Stimulated activated CD8-positive, alpha-beta memory T cell treated with anti-CD3 and anti-CD28 coated beads, Interleukin-12 subunit alpha, Interleukin-12 subunit beta, amount 100 ng/mL, for 4 hours (primary cell): ENCODE results near the gene PTOV1.

Source experiments
- DNase-seq: peaks from one replicate; pipeline ENCODE4 v3.0.0-alpha.2; 2020; ENCODE audit warnings: low read depth

Gene PTOV1

DNA sequence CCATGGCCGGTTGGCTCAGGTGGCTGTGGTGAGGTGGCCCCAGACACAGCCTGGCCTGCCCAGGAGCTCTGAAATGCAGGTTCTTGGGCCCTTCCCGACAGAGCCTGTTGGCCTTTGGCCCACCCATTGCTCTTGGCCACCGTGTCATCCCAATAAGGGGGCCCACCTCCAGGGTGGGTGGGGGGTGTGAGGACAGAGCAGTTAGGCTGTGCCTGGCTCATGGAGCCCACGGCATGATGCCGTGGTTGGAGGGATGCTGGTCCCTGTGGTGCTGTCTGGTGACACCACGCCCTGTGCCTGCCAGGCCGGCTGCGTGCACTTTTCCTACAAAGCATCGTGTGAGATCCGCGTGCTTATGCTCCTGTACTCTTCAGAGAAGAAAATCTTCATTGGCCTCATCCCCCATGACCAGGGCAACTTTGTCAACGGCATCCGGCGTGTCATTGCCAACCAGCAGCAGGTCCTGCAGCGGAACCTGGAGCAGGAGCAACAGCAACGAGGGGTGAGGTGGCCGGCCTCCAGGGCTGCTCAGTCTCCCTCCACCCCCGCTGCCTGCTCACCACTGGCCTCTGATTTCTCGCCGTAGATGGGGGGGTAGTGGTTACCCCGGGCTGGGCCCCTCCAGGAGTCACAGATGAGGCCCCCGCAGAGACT is 8.8 kb downstream of the PTOV1 start:
- no peak for DNase-seq

- no peak for DNase-seq
These were observed 9.6 kb downstream of the PTOV1 start for GRCh38 chr19:49860336-49861102.

DNA sequence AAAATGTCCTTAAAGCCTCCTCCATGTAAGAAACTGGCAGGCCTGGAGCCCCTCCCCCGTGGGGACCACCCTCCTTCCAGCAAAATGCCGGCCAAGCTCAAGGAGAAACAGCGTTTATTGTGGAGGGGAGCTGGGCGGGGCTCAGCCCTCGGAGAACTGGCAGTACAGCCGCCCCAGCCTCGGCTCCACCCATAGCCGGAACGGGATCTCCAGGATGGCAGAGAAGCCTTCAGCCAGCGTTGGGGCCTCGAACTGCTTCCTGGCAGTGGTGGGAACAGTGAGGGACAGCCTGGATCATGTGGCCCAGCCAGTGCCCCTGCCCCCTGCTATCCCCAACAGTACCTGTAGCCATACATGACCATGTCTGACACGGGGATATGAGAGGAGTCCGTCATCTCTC is 10.1 kb downstream of the PTOV1 start:
- DNase-seq = no peak

DNA sequence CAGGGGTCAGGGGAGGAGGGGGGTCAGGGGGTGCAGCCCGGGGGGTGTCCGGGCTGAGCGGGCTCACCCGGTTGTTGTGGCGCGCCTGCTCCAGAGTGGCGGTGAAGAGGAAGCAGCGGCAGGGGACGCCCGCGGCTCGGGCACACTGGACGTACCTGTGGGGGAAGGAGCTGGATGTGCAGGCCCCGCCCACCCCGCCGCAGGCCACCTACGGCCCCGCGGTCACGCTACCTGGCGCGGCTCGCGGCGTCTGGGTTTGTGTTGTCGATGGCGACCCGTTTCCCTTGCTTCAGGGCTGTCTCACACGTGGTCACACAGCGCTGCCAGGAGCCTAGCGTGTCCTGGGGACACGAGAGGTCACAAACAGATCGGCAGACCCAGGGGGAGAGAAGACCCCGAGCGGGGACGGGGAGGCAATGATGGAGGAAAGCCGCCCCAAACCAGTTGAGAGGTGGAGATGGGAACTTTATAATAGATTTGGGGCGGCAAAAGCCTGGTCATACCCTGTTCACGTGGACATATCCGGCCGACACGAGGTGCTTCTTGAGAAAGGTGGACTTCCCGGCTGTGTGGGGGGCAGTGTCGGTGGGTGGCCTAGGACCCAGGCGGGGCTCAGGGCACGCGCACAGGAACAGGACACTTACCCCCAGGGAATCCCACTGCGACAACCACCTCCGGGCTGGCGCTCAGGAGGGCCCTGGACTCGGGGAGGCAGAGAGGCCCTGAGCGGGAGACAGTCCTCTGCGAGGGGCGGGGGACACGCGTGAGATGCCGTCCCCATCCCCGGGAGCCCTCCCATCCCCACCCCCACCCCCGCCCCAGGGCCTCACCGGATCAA is 10.8 kb downstream of the PTOV1 start:
- no peak for DNase-seq

DNA sequence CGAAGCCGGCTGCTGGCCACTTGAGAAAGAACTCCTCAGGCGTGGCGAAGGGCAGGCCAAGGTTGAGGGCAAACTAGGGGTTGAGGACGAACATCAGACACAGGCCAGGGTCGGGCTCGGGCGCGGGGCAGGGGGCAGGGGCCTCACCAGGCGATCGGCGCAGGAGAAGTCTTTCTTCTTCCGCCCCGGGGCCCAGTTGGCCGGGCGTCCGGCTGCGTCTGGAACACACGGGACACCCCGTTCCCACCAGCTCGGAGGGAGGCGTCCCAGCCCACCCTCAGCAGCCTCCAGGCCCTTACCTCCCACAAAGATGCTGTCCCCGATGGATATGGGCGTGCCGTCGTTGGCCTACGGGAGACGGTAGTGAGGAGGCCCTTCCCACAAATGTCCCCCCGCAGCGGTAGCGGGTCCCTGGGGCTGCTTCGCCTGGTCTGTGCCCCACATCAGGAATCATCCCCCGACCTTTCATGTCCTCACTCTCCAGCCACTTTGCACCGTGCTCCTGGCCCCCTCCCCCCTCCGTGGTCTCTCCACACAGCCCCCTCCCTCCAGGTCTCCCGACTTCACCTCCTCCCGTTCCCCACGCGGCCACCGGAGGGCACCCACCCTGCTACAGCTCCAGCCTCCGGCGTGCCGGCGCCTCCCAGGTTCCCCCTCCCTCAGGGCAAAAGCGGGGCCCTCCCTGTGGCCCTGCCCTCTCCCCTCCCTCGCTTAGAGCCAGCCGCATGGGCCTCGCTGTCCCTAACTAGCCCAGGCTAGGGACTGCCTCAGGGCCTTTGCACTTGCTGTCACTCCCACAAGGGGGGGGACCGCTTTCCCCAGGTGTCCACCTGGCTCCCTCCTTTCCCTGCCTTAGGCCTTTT is 11.7 kb downstream of the PTOV1 start:
- DNase-seq = no peak

DNA sequence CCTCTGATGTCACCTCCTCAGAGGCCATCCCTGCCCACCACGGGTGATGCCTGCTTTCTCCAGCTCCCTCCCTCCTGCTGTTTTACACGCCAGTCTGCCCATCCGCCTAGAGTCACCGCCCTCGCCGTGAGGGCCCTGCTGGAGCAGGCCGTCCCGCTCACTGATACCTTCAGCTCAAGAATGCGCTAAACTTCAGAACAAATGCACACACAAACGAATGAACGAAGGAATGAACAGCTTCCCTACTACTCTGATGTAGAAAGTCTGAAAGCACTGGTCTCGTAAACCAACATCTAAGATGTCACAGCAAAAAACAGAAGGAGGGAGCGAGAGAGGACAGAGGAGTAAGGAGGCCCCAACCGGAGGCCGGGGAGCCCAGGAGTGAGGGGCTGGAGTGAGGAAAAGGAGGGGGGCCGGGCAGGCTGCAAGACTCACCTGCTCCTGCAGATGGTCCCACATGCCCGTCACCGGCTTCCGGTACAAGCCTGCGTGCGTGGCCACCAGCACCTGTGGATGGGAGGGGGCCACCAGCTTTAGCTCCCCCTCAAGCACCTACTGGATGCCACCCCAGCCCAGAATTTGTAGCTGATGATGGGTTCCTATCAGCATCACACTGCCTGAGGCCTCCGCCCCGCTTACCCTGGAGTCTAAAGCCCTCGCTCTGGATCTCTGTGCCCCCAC is 12.4 kb downstream of the PTOV1 start:
- DNase-seq = no peak

DNA sequence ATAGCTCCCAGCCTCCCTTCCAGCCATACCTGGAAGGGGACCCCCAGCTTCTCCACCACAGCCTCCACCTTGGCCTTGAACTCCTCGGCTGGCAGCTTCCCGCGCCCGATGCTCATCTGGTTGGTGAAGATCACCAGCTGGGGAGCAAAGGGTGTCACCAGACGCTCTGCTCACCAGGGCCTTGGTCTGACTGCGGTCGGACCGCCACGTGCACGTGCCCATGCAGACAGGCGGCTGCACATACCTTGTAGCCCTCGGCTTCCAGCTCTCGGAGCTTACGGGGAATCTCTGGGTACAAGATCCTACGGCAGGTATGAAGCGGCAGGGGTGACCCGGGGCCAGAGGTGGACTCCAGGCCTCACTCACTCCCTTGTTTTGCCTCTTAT is 13.0 kb downstream of the PTOV1 start:
- no peak for DNase-seq

DNA sequence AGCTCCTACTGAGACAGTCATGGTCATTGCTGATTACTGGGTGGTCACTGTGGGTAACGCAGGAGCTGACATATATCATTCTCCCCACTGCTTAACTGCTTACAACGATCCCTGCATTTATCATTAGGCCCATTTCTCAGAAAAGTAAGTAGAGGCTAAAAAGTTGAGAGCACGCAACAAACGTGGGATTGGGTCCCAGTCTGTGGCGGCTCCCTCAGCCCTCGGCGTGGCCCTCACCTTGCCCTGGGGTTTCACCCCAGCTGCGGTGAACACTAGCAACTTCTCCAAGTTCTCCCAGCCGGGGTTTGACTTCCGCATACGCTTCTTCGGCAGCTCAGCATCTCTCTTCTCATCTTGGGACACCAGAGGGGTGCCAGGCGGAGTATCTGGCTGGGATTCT is 13.9 kb downstream of the PTOV1 start:
- no peak for DNase-seq

GRCh38 chr19:49866933-49867782 is 16.2 kb downstream of the PTOV1 start, which contains the start of gene PNKP:
PNKP (minus strand) TSS chr19:49867576; CDS start chr19:49867204, 372 bp downstream.
- DNase-seq = peak; percentile 82

DNA sequence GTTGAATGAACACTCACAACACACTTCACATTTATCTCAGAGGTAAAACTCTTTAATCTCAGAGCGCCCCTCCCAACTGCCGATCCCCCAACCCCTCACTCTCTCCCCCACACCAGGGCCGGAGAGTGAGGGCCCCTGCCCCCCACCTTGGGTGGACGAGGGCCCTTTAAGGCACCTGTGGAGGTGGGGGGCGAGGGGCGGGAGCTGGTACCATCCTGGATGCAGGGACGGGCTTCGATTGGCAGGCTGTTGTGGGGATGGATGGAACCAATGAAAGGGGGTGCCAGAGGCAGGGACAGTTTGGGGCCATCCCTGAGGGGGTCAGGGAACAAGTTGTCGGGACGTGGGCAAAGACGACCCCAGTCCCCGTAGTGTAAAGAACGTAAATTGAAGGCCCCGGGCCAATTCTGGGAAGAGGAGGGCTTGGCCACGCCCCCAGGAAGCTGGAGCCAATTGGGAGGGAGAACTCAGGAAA is 18.1 kb downstream of the PTOV1 start:
- DNase-seq = no peak

DNA sequence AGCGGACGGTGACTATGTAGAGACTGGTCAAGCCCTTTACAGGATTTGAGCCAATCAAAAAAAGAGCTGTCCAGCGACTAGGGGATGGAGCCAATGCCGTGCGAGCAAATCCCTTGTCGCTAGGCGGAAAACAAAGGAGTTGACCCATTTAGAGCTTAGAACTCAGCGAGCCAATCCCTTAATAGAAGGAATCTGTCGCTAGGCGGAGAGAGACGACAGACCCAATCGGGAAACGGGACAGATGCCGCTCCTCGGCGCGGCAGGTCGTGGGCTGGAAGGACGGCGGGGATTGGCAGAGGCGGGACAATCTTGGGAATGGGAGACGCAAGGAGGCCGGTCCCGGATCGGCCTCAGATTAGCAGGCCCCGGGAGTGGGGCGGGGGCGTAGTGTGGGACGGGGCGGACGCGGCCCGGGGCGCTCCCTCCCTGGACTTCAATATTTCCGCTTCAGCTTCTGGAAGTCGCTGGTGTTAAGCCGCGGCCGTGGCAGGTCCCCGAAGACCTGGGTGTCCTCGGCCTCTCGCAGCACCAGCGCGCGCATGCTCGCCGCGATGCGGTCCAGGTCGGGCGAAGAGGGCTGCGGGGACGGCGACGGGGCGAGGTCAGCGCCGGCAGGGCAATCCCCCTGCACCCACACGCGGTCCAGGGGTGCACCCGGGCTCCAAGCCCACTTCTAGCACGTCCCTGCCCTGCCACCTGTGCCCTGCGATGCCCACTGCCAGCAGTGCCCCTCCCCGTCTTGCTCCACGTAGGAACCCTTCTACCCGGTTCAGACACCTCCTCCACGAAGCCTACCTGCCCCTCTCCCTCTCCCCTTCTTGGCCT is 18.7 kb downstream of the PTOV1 start:
- DNase-seq = peak; percentile 76

GRCh38 chr19:49870309-49870901 is 19.4 kb downstream of the PTOV1 start:
- DNase-seq = no peak

DNA sequence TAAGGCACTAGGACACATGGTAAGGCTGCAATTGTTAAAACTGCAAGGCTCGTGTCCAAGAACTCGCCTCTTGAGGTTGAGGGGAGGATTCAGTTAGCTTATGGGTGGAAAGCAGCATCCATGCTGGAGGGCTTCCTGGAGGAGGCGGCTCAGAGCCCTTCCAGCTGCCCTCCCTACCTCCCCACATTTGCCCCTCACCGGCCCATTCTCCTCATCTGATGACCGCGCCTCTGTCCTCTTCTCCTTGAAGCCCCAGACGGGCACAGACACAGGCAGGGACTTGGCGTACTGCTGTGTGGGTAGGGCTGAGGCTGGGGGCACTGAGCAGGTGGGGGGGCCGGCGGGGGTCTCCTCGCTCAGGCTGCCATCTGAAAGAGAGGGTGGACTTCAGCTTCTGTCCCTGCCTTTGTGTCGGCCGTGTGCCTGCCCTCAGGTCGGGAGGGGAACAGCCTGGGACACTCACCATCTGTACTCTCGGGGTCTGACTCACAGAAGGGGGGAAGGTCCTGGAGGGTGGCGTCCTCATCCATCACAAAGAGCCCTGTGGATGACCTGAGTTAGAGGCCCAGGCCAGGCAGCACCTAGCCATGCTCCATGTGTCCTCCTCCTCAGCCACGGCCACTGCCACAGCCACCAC is 20.5 kb downstream of the PTOV1 start:
- no peak for DNase-seq

- DNase-seq = no peak
These were observed 21.5 kb downstream of the PTOV1 start for GRCh38 chr19:49872245-49873128.

DNA sequence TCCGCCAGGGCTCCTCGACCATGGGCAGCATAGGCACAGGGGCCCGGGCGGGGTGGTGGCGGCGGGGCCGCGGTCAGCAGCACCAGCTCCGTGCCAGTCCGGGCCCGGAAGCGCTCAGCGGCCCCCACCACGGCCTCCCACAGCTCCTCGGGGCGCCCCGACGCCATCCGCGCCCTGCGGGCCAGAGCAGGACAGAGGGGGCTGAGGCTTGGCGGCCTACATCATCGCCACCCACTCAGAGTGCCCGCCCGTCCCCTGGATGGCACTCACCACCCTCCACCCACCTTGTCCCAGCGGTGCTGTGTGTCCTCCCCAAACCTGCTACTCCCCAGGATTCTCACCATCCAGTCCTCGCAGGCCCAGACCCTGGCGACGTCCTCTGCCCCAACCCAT is 22.2 kb downstream of the PTOV1 start:
- DNase-seq = no peak

DNA sequence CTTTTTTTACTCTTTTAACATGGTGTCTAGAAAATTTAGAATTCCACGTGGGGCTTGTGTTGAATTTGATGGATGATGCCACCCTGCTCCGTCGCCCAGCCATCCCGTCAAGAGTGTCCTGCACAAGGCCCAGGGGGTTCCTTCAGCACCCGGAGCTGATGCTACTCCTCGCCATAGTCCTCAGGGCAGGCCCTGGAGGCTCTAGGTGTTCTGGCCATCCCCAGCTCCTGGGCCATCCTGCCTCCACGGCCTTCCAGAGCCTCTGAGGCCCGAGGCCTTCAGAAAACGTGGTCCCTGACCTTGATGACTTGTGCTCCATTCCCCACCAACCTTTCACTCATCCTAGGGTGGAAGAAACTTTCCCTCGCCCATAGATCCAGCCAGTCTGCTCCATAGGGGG is 22.9 kb downstream of the PTOV1 start:
- DNase-seq = no peak

- no peak for DNase-seq
These were observed 23.7 kb downstream of the PTOV1 start for GRCh38 chr19:49874503-49875157.
